Stimulated activated CD4-positive, alpha-beta T cell treated with anti-CD3 and anti-CD28 coated beads, Interleukin-1b, Interleukin-23, amount 100 ng/mL, for 24 hours (primary cell): ENCODE measurements around the gene SULT4A1.

Source experiments
- DNase-seq, 4 experiments: peaks; one replicate each; pipeline ENCODE4 v3.0.0-alpha.2; 2020; ENCODE audit warnings: low read depth in 4 of 4, low spot score in 1 of 4

SULT4A1 gene

DNA sequence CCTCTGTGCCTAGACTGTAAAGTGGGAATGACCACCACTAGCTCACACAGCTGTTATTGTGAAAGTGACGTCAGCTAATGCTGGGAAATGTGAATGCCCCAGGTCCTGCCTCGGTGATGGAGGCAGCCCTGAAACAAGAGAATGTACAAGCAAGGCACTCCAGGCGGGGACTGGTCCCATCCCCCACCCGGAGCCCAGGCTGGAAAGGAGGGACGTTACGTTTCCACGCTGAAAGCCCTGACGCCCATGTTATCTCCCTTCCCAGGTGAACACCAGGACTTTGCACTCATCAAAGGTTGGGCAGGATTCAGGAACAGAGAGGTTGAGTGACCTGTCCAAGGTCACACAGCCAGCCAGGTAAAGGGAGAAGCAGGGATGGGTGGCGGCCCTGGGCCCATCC, 784 bp downstream of the SULT4A1 start:
- DNase-seq, result no peak

DNA sequence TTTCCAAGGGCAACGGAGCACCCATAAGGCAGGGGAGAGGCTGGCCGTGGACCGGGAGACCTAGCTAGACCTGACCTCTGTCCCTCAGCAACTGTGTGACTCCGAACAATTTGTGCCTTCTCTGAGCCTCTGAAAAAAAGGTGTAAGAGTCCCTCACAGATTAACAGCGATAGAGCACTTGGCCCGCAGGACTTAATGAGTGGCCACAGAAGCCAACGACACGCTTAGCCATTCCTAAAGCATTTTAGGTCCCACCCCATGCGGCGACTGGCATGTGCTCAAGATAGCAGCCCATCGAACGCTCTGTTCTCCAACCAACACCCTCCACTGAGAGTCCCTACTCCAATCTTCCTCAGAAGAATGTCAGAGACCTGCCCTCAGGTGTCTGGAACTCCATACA, 1.5 kb downstream of the SULT4A1 start:
- DNase-seq, result no peak

DNA sequence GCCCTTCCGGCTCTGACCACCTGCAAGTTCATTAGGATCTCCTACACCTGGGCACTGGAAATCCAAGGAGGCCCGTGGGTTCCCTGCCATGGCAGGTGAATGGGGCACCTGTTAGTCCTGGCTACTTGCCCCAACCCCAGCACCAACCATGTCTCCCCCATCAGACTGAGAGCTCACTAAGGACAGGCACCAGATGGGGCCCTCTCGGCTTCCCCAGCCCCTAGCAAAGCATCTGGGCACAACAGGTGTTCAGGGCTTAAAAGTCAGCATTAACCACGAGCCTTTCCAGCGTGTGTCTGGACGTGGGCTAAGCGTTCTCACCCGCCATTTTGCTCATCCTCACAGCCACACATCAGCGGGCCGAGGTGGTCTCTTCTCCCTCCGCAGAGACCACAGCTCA, 2.2 kb downstream of the SULT4A1 start:
- DNase-seq, result no peak

DNA sequence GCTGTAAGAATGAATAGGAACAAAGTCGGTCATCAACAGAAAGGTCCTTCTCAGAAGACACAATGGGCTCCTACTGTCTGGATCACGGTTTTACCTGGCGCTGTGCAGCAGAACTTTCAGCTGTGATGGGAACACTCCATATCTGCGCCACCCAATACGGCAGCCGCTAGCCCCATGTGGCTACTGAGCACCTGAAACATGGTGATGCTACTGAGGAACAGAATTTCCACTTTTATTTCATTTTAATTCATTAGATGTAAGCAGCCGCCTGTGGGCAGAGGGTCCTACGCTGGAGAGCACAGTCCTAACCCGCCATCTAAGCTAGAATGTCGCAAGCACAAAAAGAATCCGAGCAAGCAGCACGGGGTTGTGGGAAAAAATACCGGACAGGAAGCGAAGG, 2.7 kb downstream of the SULT4A1 start:
- no peak for DNase-seq

DNA sequence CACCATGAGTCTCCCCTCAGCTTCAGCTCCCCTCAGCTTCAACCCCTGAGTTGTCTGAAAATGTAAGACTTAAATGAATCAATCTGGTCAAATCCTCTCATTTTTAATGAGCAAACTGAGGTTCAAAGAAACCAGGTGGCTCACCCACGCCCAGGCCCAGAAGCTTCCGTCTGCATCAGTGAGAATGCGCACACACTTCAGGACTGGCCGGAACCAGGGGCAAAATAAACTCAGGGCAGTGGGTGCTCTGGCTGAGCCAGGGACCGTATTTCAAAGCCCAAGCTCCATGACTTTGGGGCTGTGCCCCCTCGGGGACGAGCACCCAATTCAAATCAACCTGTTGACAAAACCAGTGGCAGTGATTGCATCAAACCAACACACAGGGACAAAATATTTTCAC, 3.1 kb downstream of the SULT4A1 start:
- DNase-seq, result no peak

DNA sequence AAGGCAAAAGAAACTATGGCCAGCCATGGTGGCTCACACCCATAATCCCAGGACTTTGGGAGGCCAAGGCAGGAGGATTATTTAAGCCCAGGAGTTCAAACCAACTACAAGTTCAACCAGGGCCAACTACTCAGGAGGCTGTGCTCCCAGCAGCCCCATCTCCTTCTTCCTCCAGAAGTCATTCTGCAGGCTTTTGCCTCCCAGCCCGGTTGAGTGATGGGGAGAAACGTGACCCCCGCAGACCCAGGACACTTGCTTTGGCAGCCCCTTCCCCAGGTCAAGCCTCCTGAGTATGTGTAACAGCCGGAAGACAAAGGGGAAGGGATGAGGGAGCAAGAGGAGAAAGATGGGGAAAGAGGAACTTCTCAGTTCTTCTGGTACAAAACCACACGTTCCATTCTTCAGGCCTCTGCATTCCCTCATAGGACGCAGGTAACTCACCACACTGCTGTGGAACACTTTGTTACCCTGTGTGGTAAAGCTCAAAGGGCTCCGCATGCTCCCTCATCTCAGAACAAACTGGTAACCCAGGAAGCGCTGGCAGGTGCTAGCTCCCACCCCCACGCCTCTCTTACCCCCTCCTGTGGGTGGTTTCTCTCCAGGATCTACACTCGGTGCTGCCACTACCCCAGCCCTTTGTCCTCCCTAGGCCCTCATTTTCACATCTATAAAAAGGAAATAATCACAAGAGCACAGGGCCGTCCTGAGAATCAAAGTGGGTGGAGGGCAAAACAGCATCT, 4.0 kb downstream of the SULT4A1 start:
- no peak for DNase-seq

DNA sequence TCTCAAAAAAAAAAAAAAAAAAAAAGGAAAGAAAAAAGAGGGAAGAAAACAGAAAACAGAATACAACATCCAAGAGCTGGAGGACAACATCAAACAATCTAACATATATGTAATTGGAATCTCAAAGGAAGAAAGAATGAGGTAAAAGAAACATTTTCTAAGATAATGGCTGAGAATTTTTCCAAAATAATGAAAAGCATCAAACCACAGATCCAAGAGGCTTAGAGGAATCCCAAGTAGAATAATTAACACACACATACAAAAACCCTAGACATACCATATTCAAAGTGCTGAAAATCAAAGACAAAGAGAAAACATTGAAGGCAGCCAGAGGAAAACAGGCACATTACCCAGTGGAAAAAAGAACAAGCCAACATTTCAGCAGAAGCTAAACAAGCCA, 4.9 kb downstream of the SULT4A1 start:
- DNase-seq, result no peak

DNA sequence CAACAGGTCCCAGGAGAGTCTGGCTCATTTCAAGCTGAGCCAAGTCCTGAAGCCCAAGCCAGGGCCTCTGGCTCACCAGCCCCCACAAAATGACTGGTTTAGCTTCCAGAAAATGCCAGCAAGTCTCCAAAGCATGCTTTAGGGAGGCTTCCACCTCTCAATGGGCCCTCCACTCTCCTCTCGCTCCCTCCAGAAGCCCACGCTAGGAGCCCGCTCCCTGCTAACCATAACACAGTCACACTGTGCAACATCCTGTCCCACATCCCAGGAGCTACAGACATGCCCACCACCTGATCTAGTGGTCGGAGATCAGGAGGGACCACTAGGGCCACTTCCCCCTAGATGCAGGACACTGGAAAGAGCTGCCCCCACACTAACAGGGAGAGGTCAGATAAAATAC, 6.9 kb downstream of the SULT4A1 start:
- DNase-seq, result no peak

DNA sequence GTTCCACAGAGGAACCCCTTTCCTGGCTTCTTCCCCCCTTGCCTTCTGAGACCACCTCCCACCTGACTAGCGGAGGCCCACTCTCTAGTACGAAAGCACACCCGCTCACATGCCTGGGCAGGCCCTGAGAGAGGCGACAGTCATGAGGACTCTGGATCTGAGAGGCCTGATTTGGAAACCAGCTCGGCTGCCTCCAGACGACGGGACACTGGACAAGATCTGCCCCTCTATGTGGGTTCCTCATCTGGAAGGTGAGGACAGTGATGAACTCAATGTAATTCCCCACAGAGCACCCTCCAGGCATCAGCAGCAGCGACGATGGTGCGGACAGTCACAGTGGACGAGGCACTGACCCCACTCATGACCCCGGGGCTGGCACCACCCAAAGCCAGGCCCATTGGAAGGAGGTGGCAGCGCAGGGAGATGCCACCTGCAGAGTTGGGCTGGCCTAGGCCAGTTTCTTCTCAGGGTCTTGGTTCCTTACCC, 7.5 kb downstream of the SULT4A1 start:
- DNase-seq, result no peak

DNA sequence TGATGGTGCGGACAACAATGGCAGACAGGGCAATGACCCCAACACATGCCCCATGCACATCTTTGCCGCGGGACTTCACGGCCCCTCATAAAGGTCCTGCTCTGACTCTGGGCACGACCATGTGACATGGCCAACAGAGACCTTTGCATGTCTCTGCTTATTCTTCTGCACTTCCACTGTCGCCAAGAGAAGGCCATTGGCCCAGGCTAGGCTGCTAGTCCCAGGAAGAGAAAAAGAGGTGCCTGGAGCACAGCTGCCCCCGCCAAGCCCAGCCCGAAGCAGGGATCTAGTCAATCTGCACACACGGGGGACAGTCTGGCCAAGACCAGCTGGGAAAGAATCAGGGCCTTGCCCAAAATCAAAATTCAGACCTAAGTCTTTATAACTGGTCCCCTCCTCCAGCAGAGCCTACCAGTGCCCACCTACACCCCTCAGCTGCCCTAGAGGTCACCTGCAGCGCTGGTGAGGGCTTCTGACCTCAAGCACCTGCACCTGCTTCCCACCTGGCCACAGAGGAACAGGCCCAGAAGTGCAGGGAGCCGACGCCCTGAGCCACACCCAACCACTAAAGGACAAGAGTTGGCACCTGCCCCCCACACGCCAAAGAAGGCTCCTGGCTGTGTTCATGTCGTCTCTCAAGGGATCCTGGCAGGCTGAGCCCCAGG, 8.1 kb downstream of the SULT4A1 start:
- DNase-seq, result no peak

DNA sequence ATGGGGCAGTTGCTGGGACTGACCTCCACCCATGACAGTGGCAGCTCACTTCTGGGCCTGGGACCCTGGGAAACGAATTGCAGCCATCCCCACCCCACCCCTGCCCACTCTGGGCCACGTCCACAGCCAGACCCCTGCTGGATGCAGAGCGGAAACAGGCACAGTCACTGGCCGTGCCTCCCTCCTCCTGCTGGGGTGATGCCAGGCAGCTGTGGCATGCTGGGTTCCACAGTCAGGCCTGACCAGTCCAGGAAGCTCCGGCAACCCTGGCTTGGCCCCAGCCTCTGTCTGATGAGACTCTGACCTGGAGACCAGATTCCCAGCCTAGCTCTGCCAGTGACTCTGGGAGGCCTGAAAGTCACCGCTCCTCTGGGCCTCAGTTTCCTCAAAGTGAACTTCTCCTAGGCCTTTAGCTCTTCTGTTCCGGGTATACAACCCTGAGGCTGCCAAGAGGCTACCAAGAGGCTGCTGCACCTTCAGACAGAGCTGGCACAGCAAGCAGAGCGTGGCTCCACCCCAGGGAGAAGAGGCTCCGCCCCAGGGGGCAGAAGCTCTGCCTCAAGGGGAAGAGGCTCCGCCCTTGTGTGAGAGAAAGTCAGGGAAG, 8.9 kb downstream of the SULT4A1 start:
- no peak for DNase-seq

DNA sequence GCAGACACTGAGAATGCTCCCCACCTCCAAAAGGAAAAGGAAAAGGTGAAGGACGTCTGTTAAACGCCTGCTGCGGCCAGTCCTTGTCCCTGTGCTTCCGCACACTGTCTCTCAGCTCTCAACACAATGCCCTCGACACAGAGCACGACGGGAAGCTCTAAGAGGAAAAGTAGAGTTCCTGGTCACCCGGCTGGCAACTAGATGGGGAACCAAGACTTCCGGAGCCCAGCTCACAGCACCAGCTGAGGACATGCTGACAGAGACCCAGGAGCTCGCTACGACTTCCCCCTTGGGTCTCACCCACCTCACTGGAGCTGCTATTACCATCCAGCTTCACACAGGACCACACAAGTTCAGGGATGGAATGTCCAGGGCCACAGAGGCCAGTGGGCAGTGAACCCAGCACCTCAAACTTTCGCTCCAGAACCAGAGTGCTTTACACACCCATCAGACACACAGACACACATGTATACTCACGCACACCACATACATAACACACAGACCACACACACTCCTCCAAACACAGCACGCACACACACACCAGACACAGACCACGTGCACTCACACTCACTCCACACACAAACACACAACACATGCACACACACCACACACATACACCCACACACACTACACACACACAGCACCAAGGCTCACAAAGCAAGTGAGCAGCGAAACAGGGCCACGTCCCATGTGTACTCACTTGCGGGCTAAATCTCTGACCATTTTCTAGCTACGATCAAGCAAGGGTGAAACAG, 9.6 kb downstream of the SULT4A1 start:
- DNase-seq, result no peak

DNA sequence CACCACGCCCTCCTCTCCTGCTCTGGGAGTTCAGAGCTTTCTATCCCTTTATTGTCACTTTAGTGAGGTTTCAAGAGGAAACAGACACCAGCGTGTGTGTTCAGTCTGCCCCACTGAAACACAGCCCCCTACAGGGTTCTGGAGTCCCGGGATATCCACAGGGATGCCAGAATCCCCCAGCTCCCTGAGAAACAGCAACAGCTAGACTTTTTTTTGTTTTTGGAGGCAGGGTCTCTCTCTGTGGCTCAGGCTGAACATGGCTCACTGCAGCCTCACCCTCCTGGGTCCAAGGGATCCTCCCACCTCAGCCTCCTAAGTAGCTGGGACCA, 10.4 kb downstream of the SULT4A1 start:
- DNase-seq, result no peak

DNA sequence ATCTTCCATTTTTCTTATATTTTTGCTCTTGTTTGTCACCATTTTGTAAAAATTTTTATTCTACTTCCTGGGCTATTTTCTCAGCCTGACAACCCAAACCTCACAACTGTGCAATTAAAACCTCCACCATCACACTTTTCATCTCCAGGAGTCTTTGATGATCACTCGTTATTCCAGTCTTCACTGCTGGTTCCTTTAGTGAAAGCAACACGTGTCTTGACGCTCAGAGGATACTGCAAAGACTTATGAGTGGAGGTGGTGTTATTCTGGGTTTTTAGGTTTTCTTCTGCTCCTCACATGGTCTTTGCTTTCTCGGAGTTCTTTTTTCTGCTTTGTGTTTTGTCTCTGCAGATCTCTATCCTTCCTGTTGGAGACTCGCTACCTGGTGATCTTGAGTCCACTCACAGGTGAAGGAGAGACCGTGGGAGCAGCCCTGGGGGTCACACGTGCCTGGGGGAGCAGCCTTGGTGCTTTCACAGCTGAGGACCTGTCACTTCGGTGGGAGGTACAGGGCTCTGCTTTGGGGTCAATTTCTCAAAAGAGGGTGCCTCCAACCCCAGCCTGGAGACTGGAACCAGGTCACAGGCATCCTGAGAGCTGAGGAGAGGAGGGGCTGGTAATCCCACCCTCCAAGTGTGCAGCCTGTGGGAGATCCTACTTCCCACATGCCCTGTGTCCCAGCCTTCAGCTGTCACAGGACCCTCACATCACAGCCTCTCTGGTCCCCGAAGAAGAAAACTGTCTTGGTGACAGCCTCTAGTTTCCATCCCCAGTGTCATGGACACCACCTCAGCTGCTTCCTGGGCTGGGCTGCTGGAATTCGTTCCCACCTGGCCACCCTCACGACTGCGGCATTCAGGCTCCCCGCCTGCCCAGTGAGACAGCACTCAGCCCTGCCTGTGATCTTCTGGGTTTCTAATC, 11.0 kb downstream of the SULT4A1 start:
- DNase-seq, result no peak

DNA sequence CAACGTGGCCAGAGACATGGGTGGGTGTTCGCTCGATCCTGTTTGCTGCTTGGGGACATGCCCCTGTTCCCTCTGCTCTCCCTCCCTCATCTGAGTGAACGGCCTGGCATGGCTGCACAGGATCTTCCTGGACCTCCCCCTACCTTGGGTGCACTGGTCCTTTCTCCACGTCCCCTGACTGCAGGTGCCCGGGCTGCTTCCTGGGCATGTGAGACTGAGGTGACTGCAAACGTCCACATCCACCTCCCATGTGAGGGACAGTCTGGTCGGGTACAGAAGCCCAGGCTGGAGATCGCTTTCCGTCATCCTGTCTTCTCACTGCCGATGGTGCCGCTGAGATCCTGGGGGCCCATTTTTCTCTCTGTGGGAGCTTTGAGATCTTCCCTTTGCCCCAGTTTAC, 11.8 kb downstream of the SULT4A1 start:
- no peak for DNase-seq

DNA sequence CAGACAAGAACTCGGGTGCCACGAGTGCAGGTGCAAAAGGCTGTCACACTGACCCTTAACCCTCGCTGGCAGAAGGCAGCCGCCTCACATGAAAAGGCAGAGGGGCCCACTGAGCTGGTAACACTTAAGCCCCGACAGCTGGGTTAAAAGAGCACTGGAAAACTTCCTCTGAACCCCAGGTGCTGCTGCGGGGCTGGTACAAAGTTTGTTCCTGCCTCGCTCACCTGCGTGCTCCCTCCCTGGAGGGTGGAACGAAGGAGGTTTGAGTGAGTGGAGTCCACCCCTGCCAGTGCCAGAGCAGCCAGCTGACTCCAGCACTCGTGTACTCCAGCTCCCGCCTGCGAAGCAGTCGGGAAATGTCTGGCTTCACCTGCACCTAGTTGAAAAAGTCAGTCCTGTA, 12.6 kb downstream of the SULT4A1 start:
- DNase-seq, result no peak

DNA sequence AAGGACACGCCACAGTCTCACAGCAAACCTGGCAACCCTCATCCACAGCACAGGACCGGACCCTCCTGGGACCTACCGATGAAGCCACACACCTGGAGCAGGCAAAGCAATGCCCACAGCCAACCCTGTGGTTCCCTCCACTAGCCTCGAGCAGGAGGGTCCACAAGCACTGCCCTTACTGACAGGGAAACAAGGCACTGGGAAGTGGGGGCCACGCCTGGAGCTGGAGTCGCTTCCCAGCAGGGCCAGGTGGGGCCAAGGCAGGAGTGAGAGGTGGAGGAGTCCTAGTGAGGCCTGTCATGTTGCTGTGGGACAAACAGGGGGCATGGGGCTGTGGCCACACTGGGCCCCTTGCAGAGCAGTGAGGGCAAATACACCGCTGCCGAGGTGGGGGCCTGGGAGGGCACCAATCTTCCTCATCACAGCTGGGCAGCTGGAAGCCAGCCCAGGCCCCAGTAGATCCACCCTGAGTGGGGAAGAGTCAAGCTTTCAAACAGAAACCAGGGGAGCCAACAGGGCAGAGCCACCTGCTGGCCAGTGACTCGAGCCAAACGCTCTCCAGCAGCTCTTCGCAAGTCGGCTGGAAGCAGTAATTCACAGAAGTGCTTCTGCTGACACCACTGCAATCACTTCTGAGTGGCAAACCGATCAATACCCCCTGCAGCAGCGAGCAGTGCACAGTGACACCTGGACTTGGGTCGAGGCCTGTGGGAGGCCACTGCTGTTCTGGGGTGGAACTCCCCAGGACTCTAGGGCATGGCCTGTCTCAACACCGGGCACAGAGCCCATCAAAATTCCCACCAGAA, 13.7 kb downstream of the SULT4A1 start:
- DNase-seq, result no peak

DNA sequence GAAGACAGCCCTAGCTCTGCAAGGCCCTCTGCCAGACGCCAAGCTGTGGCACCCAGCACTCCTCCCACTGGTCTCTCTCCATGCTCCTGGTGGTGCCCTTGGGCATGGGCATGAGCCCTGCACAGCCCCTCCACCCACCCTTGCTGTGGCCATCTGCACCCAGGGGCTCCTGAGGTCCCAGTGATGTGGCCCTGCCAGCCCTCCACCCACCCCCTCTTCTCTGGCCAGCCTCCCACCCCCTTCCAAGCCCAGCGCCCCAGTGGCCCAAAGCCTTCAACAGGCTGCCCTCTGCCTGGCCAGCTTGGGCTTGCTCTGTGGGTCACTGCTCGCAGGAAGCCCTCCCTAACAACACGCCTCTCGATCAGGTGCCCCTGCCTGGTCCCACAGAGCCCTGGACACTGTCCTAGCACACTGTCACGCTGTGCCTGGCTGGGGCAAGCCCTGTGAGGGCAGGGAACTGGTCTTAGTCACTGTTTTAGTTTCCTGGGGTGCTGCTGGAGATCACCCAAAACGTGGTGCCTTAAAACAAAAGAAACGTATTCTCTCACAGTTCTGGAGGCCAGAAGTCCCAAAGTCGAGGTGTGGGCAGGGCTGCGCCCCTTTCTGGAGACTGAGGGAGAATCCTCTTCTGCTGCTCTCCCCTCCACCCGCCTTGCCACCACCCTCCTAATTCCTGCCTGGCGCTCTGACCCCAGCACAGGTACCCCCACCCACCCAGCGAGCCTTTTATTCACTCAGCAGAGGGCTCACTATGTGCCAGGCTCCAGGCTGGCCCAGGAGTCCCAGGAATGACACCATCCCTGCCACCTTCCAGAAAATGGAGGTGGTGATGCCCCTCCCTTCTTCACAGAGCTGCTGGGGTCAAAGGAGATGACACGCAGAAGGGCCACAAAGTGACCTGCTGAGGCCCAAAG, 14.7 kb downstream of the SULT4A1 start:
- no peak for DNase-seq

DNA sequence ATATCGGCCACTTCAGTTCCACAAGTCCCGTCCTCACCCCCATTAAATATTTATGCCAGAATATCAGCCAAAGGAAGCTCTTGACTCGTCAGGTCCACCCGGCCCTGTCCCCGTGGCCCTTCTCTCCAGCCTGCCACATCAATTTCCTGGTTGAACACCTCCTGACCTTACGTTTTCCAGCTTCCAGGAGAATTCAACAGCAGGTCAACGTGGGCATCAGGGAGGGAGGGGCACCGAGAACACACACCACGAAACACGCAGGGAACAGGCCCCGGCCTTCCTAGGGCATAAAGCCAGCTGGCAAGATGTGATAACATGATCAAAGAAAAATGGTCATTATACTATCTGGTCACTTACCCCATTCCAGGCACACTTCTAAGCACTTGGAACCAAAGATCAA, 15.3 kb downstream of the SULT4A1 start:
- no peak for DNase-seq
